Measurements from ENCODE around the gene HECTD2.

The HECTD2 gene

DNA sequence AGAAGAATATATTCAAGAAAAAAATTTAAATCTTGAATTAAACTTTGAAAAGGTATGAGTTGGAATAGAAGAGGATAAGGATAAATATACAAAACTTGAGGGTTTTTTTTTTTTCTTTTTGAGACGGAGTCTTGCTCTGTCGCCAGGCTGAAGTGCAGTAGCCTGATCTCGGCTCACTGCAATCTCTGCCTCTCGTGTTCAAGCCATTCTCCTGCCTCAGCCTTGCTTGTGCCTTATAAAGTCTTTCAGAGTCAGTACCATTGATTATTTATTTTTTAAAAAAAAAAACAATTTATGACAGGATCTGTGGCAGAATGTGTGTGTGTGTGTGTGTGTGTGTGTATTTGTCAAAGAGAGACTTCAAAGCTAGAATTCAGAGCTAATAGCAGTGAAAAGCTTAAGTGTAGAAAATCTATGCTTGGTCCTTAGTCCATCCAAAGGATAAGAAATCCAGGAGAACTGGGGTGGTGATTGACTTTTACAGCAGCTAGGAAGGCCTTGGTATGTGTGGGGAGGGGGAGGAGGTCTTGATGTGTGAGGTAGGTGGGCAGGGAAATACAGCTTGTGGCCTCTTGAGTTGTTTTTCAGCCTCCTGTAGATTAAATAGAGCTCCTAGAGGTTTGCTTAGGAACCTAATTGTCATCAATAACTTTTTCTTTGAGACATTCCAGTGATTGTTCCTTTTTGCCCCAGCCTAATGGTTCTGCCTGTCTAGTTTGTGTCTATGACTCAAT lies 2.4 kb downstream of the HECTD2 start:
- no peak overlapping the region for H2AFZ ChIP-seq (ENCODE audit: low read length)
- H3K79me1 ChIP-seq (ENCODE audit: low read depth, low read length), result peaks cover 3% of the 10 kb centered on the region
- H4K91ac ChIP-seq (ENCODE audit: low read depth, low read length, poor library complexity), result no peak overlapping the region
- no peak for DNase-seq (ENCODE audit: low spot score)
- WGBS, 2 donors (ENCODE audit: extremely low coverage in 2 of 2, insufficient read length in 2 of 2, insufficient replicate concordance in 1 of 2), result no CpG with 5 or more reads among the region's 4 CpGs
- H4K8ac ChIP-seq (ENCODE audit: low read depth, low read length), result no peak overlapping the region
- peaks cover 11 to 33% of the 10 kb centered on the region in 2 donors for H3K4me1 ChIP-seq (ENCODE audit: control insufficient read depth in 2 of 2, insufficient read depth in 1 of 2, low read depth in 1 of 2, low read length in 2 of 2)
- no peak overlapping the region for H3K23ac ChIP-seq (ENCODE audit: low read depth, low read length, poor library complexity)
- H3K9ac ChIP-seq (ENCODE audit: low read depth, low read length, poor library complexity), result no peak overlapping the region
- no peak overlapping the region for H3K4me2 ChIP-seq (ENCODE audit: insufficient read depth, low read length, poor library complexity, severe bottlenecking)
- H3K18ac ChIP-seq (ENCODE audit: low read length), result no peak overlapping the region
- no peak overlapping the region for H2BK15ac ChIP-seq (ENCODE audit: low read length)
- H3K4me3 ChIP-seq (ENCODE audit: low read length in 2 of 2), result no peak overlapping the region
- no peaks in the 10 kb centered on the region for H3K27me3 ChIP-seq (ENCODE audit: control insufficient read depth in 3 of 3, insufficient read depth in 3 of 3, low read depth in 1 of 3, low read length in 3 of 3)
- no peaks in the 10 kb centered on the region for H3K9me3 ChIP-seq (replicated peaks in 1 of 2; ENCODE audit: control insufficient read depth in 2 of 2, insufficient read depth in 1 of 2, low read depth in 1 of 2, low read length in 2 of 2)
- H2BK12ac ChIP-seq (ENCODE audit: low read length), result no peak overlapping the region
- H2BK120ac ChIP-seq (ENCODE audit: low read depth, low read length), result no peak overlapping the region
- no peak overlapping the region for H3K4ac ChIP-seq (ENCODE audit: low read length)
- H2BK5ac ChIP-seq (ENCODE audit: low read length), result no peak overlapping the region
- H3K27ac ChIP-seq (replicated peaks; ENCODE audit: low read length), result no peak overlapping the region
- H2AK5ac ChIP-seq (ENCODE audit: low read depth, low read length), result no peak overlapping the region
- H3K14ac ChIP-seq (ENCODE audit: low read length), result no peak overlapping the region
- H3K36me3 ChIP-seq (replicated peaks in 1 of 2; ENCODE audit: control insufficient read depth in 2 of 2, insufficient read depth in 2 of 2, low read length in 2 of 2), result no peaks in the 10 kb centered on the region

GRCh38 chr10:91415816-91416215 lies 5.7 kb downstream of the HECTD2 start:
- Histone ChIP-seq H4K8ac (ENCODE audit: low read depth, low read length) (no peak overlapping the region), H3K4ac (ENCODE audit: low read length) (no peak overlapping the region), H3K14ac (ENCODE audit: low read length) (no peak overlapping the region), H2BK12ac (ENCODE audit: low read length) (no peak overlapping the region), H3K79me1 (ENCODE audit: low read depth, low read length) (no peaks in the 10 kb centered on the region), H3K9me3 (replicated peaks in 1 of 2; ENCODE audit: control insufficient read depth in 2 of 2, insufficient read depth in 1 of 2, low read depth in 1 of 2, low read length in 2 of 2) (no peaks in the 10 kb centered on the region), H3K4me1 (ENCODE audit: control insufficient read depth in 2 of 2, insufficient read depth in 1 of 2, low read depth in 1 of 2, low read length in 2 of 2) (peaks cover 9 to 27% of the 10 kb centered on the region in 2 donors), H2BK5ac (ENCODE audit: low read length) (no peak overlapping the region), H2AK5ac (ENCODE audit: low read depth, low read length) (no peak overlapping the region), H3K18ac (ENCODE audit: low read length) (no peak overlapping the region), H3K36me3 (replicated peaks in 1 of 2; ENCODE audit: control insufficient read depth in 2 of 2, insufficient read depth in 2 of 2, low read length in 2 of 2) (no peaks in the 10 kb centered on the region), H3K27ac (replicated peaks; ENCODE audit: low read length) (no peak overlapping the region), H3K4me3 (ENCODE audit: low read length in 2 of 2) (no peak overlapping the region), H3K4me2 (ENCODE audit: insufficient read depth, low read length, poor library complexity, severe bottlenecking) (no peak overlapping the region), H2BK120ac (ENCODE audit: low read depth, low read length) (no peak overlapping the region), H3K27me3 (ENCODE audit: control insufficient read depth in 3 of 3, insufficient read depth in 3 of 3, low read depth in 1 of 3, low read length in 3 of 3) (no peaks in the 10 kb centered on the region), H2AFZ (ENCODE audit: low read length) (no peak overlapping the region), H3K23ac (ENCODE audit: low read depth, low read length, poor library complexity) (no peak overlapping the region), H2BK15ac (ENCODE audit: low read length) (no peak overlapping the region), H4K91ac (ENCODE audit: low read depth, low read length, poor library complexity) (no peak overlapping the region), H3K9ac (ENCODE audit: low read depth, low read length, poor library complexity) (no peak overlapping the region)
- WGBS, 2 donors (ENCODE audit: extremely low coverage in 2 of 2, insufficient read length in 2 of 2, insufficient replicate concordance in 1 of 2), result no CpG with 5 or more reads among the region's 3 CpGs
- DNase-seq (ENCODE audit: low spot score), result no peak

DNA sequence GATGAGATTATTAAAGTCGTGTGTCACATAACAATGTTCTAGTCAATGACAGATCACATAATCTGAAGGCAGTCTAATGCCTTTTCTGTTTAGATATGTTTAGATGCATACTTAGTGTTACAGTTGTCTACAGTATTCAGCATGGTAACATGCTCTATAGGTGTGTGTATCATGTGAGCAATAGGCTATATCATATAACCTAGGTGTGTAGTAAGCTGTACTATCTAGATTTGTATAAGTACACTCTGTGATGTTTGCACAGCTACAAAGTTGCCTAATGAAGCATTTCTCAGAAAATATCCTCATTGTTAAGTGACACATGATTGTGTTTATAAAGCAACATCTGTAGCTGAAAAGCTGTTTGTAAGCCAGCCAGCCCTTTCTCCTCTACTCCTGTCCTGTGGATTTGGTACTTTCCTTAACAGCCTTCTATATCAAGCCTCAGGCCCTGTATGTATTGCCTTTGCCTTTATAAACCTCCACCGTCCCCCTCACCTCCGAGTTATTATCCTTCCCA lies 6.3 kb downstream of the HECTD2 start:
- no peak overlapping the region for H4K91ac ChIP-seq (ENCODE audit: low read depth, low read length, poor library complexity)
- no peak overlapping the region for H2AFZ ChIP-seq (ENCODE audit: low read length)
- H3K18ac ChIP-seq (ENCODE audit: low read length), result no peak overlapping the region
- no peak overlapping the region for H2AK5ac ChIP-seq (ENCODE audit: low read depth, low read length)
- H2BK15ac ChIP-seq (ENCODE audit: low read length), result no peak overlapping the region
- no peak overlapping the region for H3K4me2 ChIP-seq (ENCODE audit: insufficient read depth, low read length, poor library complexity, severe bottlenecking)
- no peak overlapping the region for H3K14ac ChIP-seq (ENCODE audit: low read length)
- H3K27me3 ChIP-seq (ENCODE audit: control insufficient read depth in 3 of 3, insufficient read depth in 3 of 3, low read depth in 1 of 3, low read length in 3 of 3), result no peaks in the 10 kb centered on the region
- no peak overlapping the region for H3K23ac ChIP-seq (ENCODE audit: low read depth, low read length, poor library complexity)
- H3K9me3 ChIP-seq (replicated peaks in 1 of 2; ENCODE audit: control insufficient read depth in 2 of 2, insufficient read depth in 1 of 2, low read depth in 1 of 2, low read length in 2 of 2), result no peaks in the 10 kb centered on the region
- no peak overlapping the region for H2BK120ac ChIP-seq (ENCODE audit: low read depth, low read length)
- H3K36me3 ChIP-seq (replicated peaks in 1 of 2; ENCODE audit: control insufficient read depth in 2 of 2, insufficient read depth in 2 of 2, low read length in 2 of 2), result no peaks in the 10 kb centered on the region
- no peak for DNase-seq (ENCODE audit: low spot score)
- no peak overlapping the region for H3K4me3 ChIP-seq (ENCODE audit: low read length in 2 of 2)
- no peak overlapping the region for H3K27ac ChIP-seq (replicated peaks; ENCODE audit: low read length)
- H3K79me1 ChIP-seq (ENCODE audit: low read depth, low read length), result no peaks in the 10 kb centered on the region
- H4K8ac ChIP-seq (ENCODE audit: low read depth, low read length), result no peak overlapping the region
- no peak overlapping the region for H2BK12ac ChIP-seq (ENCODE audit: low read length)
- no peak overlapping the region for H2BK5ac ChIP-seq (ENCODE audit: low read length)
- H3K4ac ChIP-seq (ENCODE audit: low read length), result no peak overlapping the region
- no CpG with 5 or more reads among the region's 3 CpGs for WGBS, 2 donors (ENCODE audit: extremely low coverage in 2 of 2, insufficient read length in 2 of 2, insufficient replicate concordance in 1 of 2)
- peaks cover 9 to 24% of the 10 kb centered on the region in 2 donors for H3K4me1 ChIP-seq (ENCODE audit: control insufficient read depth in 2 of 2, insufficient read depth in 1 of 2, low read depth in 1 of 2, low read length in 2 of 2)
- H3K9ac ChIP-seq (ENCODE audit: low read depth, low read length, poor library complexity), result no peak overlapping the region

- Histone ChIP-seq H3K14ac (ENCODE audit: low read length) (no peak overlapping the region), H2AFZ (ENCODE audit: low read length) (no peak overlapping the region), H4K91ac (ENCODE audit: low read depth, low read length, poor library complexity) (no peak overlapping the region), H3K9me3 (replicated peaks in 1 of 2; ENCODE audit: control insufficient read depth in 2 of 2, insufficient read depth in 1 of 2, low read depth in 1 of 2, low read length in 2 of 2) (no peaks in the 10 kb centered on the region), H3K9ac (ENCODE audit: low read depth, low read length, poor library complexity) (no peak overlapping the region), H3K4ac (ENCODE audit: low read length) (no peak overlapping the region), H3K36me3 (replicated peaks in 1 of 2; ENCODE audit: control insufficient read depth in 2 of 2, insufficient read depth in 2 of 2, low read length in 2 of 2) (no peaks in the 10 kb centered on the region), H3K79me1 (ENCODE audit: low read depth, low read length) (no peaks in the 10 kb centered on the region), H3K4me1 (ENCODE audit: control insufficient read depth in 2 of 2, insufficient read depth in 1 of 2, low read depth in 1 of 2, low read length in 2 of 2) (peaks cover 6 to 9% of the 10 kb centered on the region in 2 donors), H3K27me3 (ENCODE audit: control insufficient read depth in 3 of 3, insufficient read depth in 3 of 3, low read depth in 1 of 3, low read length in 3 of 3) (no peaks in the 10 kb centered on the region), H3K4me3 (ENCODE audit: low read length in 2 of 2) (no peak overlapping the region), H2AK5ac (ENCODE audit: low read depth, low read length) (no peak overlapping the region), H2BK120ac (ENCODE audit: low read depth, low read length) (no peak overlapping the region), H2BK15ac (ENCODE audit: low read length) (no peak overlapping the region), H3K23ac (ENCODE audit: low read depth, low read length, poor library complexity) (no peak overlapping the region), H3K27ac (replicated peaks; ENCODE audit: low read length) (no peak overlapping the region), H2BK5ac (ENCODE audit: low read length) (no peak overlapping the region), H4K8ac (ENCODE audit: low read depth, low read length) (no peak overlapping the region), H3K4me2 (ENCODE audit: insufficient read depth, low read length, poor library complexity, severe bottlenecking) (no peak overlapping the region), H2BK12ac (ENCODE audit: low read length) (no peak overlapping the region), H3K18ac (ENCODE audit: low read length) (no peak overlapping the region)
- DNase-seq (ENCODE audit: low spot score), result no peak
- no CpG with 5 or more reads among the region's 2 CpGs for WGBS, 2 donors (ENCODE audit: extremely low coverage in 2 of 2, insufficient read length in 2 of 2, insufficient replicate concordance in 1 of 2)
Observed at GRCh38 chr10:91418416-91418815, 8.3 kb downstream of the HECTD2 start.
